GM23338 (cell line): ENCODE measurements around the gene NDC80. TPM values are rescaled to one million over a fixed set of nuclear protein-coding genes. Genes with fewer than 3 reads are reported as not detected.
A peak's percentile ranks its signal among the peaks of the same experiment; 100 is the strongest.

Source experiments
- ATAC-seq: fragments of 200-7000 bp; cut with Tn5 transposase; 3 replicates; pipeline ENCODE4 v1.9.1; 2020
- DNase-seq: peaks from one replicate; pipeline ENCODE4 v3.0.0-alpha.2; 2015; ENCODE audit warnings: low spot score
- H2AFZ ChIP-seq: fragments of 200-600 bp; sonication (generic); 2 replicates; pipeline ENCODE4 v1.8.0; 2016; ENCODE audit warnings: antibody characterized with exemption, mild to moderate bottlenecking, moderate library complexity
- H3F3A ChIP-seq: fragments of 200-600 bp; sonication (generic); replicated peaks from 2 replicates; pipeline ENCODE4 v1.8.0; 2017; ENCODE audit warnings: antibody characterized with exemption, mixed run types, low read depth
- H3K27ac ChIP-seq: fragments of 200-600 bp; sonication (generic); 2 replicates; pipeline ENCODE4 v1.6.1; 2016; ENCODE audit warnings: low read depth
- H3K27me3 ChIP-seq: fragments of 200-600 bp; sonication (generic); 2 replicates; pipeline ENCODE4 v1.8.0; 2016; ENCODE audit warnings: mild to moderate bottlenecking, mixed run types, moderate library complexity; ENCODE audit not compliant: insufficient read depth
- H3K36me3 ChIP-seq: fragments of 200-600 bp; sonication (generic); 2 replicates; pipeline ENCODE4 v1.8.0; 2016; ENCODE audit warnings: mild to moderate bottlenecking; ENCODE audit not compliant: insufficient read depth
- H3K4me1 ChIP-seq: fragments of 200-600 bp; sonication (generic); 2 replicates; pipeline ENCODE4 v1.8.0; 2016; ENCODE audit warnings: mild to moderate bottlenecking, moderate library complexity; ENCODE audit not compliant: insufficient read depth
- H3K4me2 ChIP-seq: fragments of 200-600 bp; sonication (generic); 2 replicates; pipeline ENCODE4 v1.7.1; 2017; ENCODE audit warnings: mixed run types
- H3K4me3 ChIP-seq: fragments of 200-600 bp; sonication (generic); 2 replicates; pipeline ENCODE4 v1.6.1; 2016; ENCODE audit warnings: mixed run types
- H3K79me2 ChIP-seq: fragments of 200-600 bp; sonication (generic); replicated peaks from 2 replicates; pipeline ENCODE4 v1.8.0; 2017; ENCODE audit warnings: mild to moderate bottlenecking; ENCODE audit not compliant: insufficient read depth
- H3K9me2 ChIP-seq: fragments of 200-600 bp; sonication (generic); 2 replicates; pipeline ENCODE4 v1.8.0; 2017; ENCODE audit not compliant: insufficient read depth
- H4K20me1 ChIP-seq: fragments of 200-600 bp; sonication (generic); replicated peaks from 2 replicates; pipeline ENCODE4 v1.8.0; 2017; ENCODE audit warnings: mild to moderate bottlenecking; ENCODE audit not compliant: insufficient read depth
- H3K27ac Mint-ChIP-seq: 2 replicates; pipeline ENCODE4 v1.8.0; 2020; ENCODE audit warnings: inconsistent platforms, mild to moderate bottlenecking, moderate library complexity, mixed read lengths
- H3K27me3 Mint-ChIP-seq: 3 replicates; pipeline ENCODE4 v1.8.0; 2022; ENCODE audit warnings: low read depth, mild to moderate bottlenecking, moderate library complexity, mixed read lengths, inconsistent platforms; ENCODE audit not compliant: insufficient read depth, poor library complexity
- H3K36me3 Mint-ChIP-seq: 3 replicates; pipeline ENCODE4 v1.8.0; 2021; ENCODE audit warnings: low read depth, mild to moderate bottlenecking, inconsistent platforms, moderate library complexity, mixed read lengths
- H3K4me1 Mint-ChIP-seq: 3 replicates; pipeline ENCODE4 v1.8.0; 2020; ENCODE audit warnings: mild to moderate bottlenecking, inconsistent platforms, mixed read lengths
- H3K4me3 Mint-ChIP-seq: 3 replicates; pipeline ENCODE4 v1.8.0; 2021; ENCODE audit warnings: moderate library complexity, mild to moderate bottlenecking, inconsistent platforms, mixed read lengths
- H3K9me3 Mint-ChIP-seq: 3 replicates; pipeline ENCODE4 v1.8.0; 2020; ENCODE audit warnings: moderate library complexity, mild to moderate bottlenecking, inconsistent platforms, mixed read lengths
- CREB1 ChIP-seq: fragments of 250-450 bp; sonication (Bioruptor Pico); IDR thresholded peaks from 2 replicates; pipeline ENCODE4 v1.5.0; 2020; ENCODE audit warnings: low read depth, mild to moderate bottlenecking, moderate library complexity
- EZH2 ChIP-seq: fragments of 200-600 bp; sonication (generic); IDR thresholded peaks from one replicate; pipeline ENCODE4 v1.8.0; 2017; ENCODE audit warnings: antibody characterized with exemption, mild to moderate bottlenecking, low read depth; ENCODE audit not compliant: unreplicated experiment
- JUNB ChIP-seq: IDR thresholded peaks from one replicate; pipeline ENCODE4 v1.6.1; 2016; ENCODE audit warnings: antibody characterized with exemption; ENCODE audit not compliant: unreplicated experiment
- NANOG ChIP-seq: IDR thresholded peaks from 2 replicates; pipeline ENCODE4 v1.6.1; 2016; ENCODE audit warnings: antibody characterized with exemption, borderline replicate concordance
- STAT1 ChIP-seq: IDR thresholded peaks from one replicate; pipeline ENCODE4 v1.6.1; 2016; ENCODE audit warnings: antibody characterized with exemption; ENCODE audit not compliant: unreplicated experiment
- ZNF114 ChIP-seq: fragments of 250-450 bp; sonication (Bioruptor Pico); IDR thresholded peaks from 2 replicates; pipeline ENCODE4 v1.5.0; 2020; ENCODE audit warnings: mild to moderate bottlenecking, moderate library complexity
- ZNF462 ChIP-seq: fragments of 250-450 bp; sonication (Bioruptor Pico); IDR thresholded peaks from 2 replicates; pipeline ENCODE4 v1.5.0; 2020; ENCODE audit warnings: mild to moderate bottlenecking, moderate library complexity
- polyA plus RNA-seq: library from polyadenylated mRNA; unstranded; fragments of >200 nt; fragmentation: Nextera tagmentation; extraction: Ambion mirVana; gene quantifications from 2 replicates; pipeline ENCODE4 v1.2.1, GENCODE V29; 2016
- total RNA-seq: library from RNA; depleted of rRNA; stranded (reverse); fragments of >200 nt; shearing (Covaris generic); gene quantifications from 2 replicates; pipeline ENCODE4 v1.2.3, GENCODE V29; 2014
- TF ChIP-seq, protein P1 (sequence below), 2 experiments: fragments of 200-600 bp in 1 of 2; sonication (generic) in 1 of 2; conservative IDR thresholded peaks; 2 replicates each; pipeline versions ENCODE4 v1.5.1 to v1.6.1; 2016 to 2017; ENCODE audit warnings: antibody characterized with exemption in 2 of 2, low read depth in 2 of 2, mild to moderate bottlenecking in 2 of 2, moderate library complexity in 1 of 2

Gene NDC80
- total and polyA plus RNA-seq, 2 experiments from 2014 or later, result 36.6 to 58.4 TPM

DNA sequence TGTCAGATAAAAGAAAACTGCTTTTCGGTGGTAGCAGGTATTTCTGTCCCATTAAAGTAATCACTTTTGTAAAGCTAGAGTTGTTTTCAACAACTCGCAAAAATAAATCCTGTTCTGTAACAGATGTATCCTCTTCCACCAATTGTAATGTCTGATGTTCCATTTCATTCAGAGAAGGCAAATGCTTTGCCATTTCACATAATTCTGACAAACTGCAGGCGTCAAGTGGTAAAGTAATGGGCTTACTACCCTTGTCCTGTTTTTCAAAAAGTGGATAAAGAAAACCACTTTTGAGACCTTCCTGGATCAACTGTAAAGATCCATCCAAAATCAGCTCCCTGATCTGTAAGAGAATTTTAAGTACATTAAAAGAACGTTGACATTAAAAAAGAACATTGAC lies 16.7 kb upstream of the NDC80 start (continued):
- TF ChIP-seq ZNF462 (CRISPR knock-in tag), result no peak
- TF ChIP-seq JUNB, result no peak
- TF ChIP-seq ZNF114, result no peak
- TF ChIP-seq, protein P1, sequence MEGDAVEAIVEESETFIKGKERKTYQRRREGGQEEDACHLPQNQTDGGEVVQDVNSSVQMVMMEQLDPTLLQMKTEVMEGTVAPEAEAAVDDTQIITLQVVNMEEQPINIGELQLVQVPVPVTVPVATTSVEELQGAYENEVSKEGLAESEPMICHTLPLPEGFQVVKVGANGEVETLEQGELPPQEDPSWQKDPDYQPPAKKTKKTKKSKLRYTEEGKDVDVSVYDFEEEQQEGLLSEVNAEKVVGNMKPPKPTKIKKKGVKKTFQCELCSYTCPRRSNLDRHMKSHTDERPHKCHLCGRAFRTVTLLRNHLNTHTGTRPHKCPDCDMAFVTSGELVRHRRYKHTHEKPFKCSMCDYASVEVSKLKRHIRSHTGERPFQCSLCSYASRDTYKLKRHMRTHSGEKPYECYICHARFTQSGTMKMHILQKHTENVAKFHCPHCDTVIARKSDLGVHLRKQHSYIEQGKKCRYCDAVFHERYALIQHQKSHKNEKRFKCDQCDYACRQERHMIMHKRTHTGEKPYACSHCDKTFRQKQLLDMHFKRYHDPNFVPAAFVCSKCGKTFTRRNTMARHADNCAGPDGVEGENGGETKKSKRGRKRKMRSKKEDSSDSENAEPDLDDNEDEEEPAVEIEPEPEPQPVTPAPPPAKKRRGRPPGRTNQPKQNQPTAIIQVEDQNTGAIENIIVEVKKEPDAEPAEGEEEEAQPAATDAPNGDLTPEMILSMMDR (conservative IDR thresholded peaks at IDR 0.05; ENCODE audit: low read depth in 2 of 2), result no peak
- no peak for TF ChIP-seq CREB1 (CRISPR knock-in tag)

GRCh38 chr18:2555895-2556294 lies 15.5 kb upstream of the NDC80 start:
- H3K4me2 ChIP-seq, result no peak overlapping the region
- H3K4me1 ChIP-seq, result no peaks in the 10 kb centered on the region
- peak; percentile 59 for ATAC-seq
- no peaks in the 10 kb centered on the region for H3K27me3 Mint-ChIP-seq
- H3K4me3 Mint-ChIP-seq, result no peak overlapping the region
- H3K9me3 Mint-ChIP-seq, result no peaks in the 10 kb centered on the region
- DNase-seq, result no peak
- H4K20me1 ChIP-seq, result no peaks in the 10 kb centered on the region
- H3F3A ChIP-seq, result no peaks in the 10 kb centered on the region
- H3K9me2 ChIP-seq, result no peaks in the 10 kb centered on the region
- peaks cover 10% of the 10 kb centered on the region for H3K4me1 Mint-ChIP-seq
- no peak overlapping the region for H3K4me3 ChIP-seq
- no peak overlapping the region for H2AFZ ChIP-seq
- peaks cover 8% of the 10 kb centered on the region; the same call in 2 of the 3 replicates for H3K36me3 Mint-ChIP-seq
- H3K27me3 ChIP-seq, result no peaks in the 10 kb centered on the region
- no peaks in the 10 kb centered on the region for H3K36me3 ChIP-seq
- peak overlapping the region; percentile 50 for H3K27ac Mint-ChIP-seq
- no peak overlapping the region for H3K27ac ChIP-seq
- TF ChIP-seq EZH2, result no peak
- TF ChIP-seq NANOG, result no peak
- no peak for TF ChIP-seq STAT1
- H3K79me2 ChIP-seq, result no peaks in the 10 kb centered on the region
